GM12878 (cell line): ENCODE data around the gene APLP2. TPM values are rescaled to one million over a fixed set of nuclear protein-coding genes. Genes with fewer than 3 reads are reported as not detected.

ENCODE experiments used
- ATAC-seq: fragments of 200-7000 bp; cut with Tn5 transposase; 3 replicates; pipeline ENCODE4 v1.9.1; 2020; ENCODE audit warnings: mild to moderate bottlenecking, moderate library complexity
- BruUV-seq: library from RNA; stranded (reverse); fragments of 400-500 nt; replicated peaks from 2 replicates; lab custom pipeline; 2021; lab: Mats Ljungman, UMichigan
- CTCF ChIA-PET: fragments of 300-600 bp; sonication (Branson Sonifier 250); formaldehyde crosslinking; extraction: SDS; loops from one replicate; lab custom pipeline; 2021; ENCODE audit warnings: inconsistent platforms; lab: Yijun Ruan, JAX
- POLR2A ChIA-PET: fragments of 350-600 bp; formaldehyde crosslinking; extraction: SDS; loops from one replicate; lab custom pipeline; 2021; ENCODE audit warnings: inconsistent platforms; lab: Charles Lee
- RAD21 ChIA-PET: fragments of 300-600 bp; sonication (Branson Sonifier 250); formaldehyde crosslinking; loops from one replicate; lab custom pipeline; 2023; ENCODE audit warnings: antibody characterized with exemption; ENCODE audit not compliant: unreplicated experiment; lab: Charles Lee
- SMC1A ChIA-PET: fragments of 300-600 bp; sonication (Branson Sonifier 250); formaldehyde crosslinking; loops from one replicate; lab custom pipeline; 2023; ENCODE audit not compliant: unreplicated experiment, uncharacterized antibody; lab: Charles Lee
- DNase-seq: peaks from one replicate; pipeline ENCODE4 v3.0.0-alpha.2; 2011; ENCODE audit warnings: low read depth, low spot score
- FAIRE-seq: peaks from 3 replicates; lab custom pipeline; 2011; peaks lifted over from hg19 to GRCh38; lab: Jason Lieb, UNC
- H2AFZ ChIP-seq: 2 replicates; pipeline ENCODE4 v1.6.0; 2011; ENCODE audit warnings: low read depth, low read length, control low read depth; ENCODE audit not compliant: control insufficient read depth
- H3K27ac ChIP-seq: 2 replicates; pipeline ENCODE4 v1.5.1; 2011; ENCODE audit warnings: control low read depth; ENCODE audit not compliant: control insufficient read depth, insufficient read depth
- H3K27me3 ChIP-seq, 2 experiments: replicated peaks in 1 of 2; 2 replicates each; pipeline versions ENCODE4 v1.6.0 to v1.6.1; 2011; ENCODE audit warnings: low read length in 1 of 2; ENCODE audit not compliant: control insufficient read depth in 2 of 2, insufficient read depth in 2 of 2
- H3K36me3 ChIP-seq, 2 experiments: 2 replicates each; pipeline ENCODE4 v1.5.1; 2011; ENCODE audit warnings: low read length in 1 of 2; ENCODE audit not compliant: control insufficient read depth in 2 of 2, insufficient read depth in 2 of 2
- H3K4me1 ChIP-seq: 2 replicates; pipeline ENCODE4 v1.6.1; 2011; ENCODE audit warnings: mild to moderate bottlenecking, low read length, moderate library complexity, mixed read lengths; ENCODE audit not compliant: control insufficient read depth, insufficient read depth
- H3K4me2 ChIP-seq: 2 replicates; pipeline ENCODE4 v1.6.0; 2011; ENCODE audit warnings: control low read depth; ENCODE audit not compliant: control insufficient read depth, insufficient read depth
- H3K4me3 ChIP-seq: fragments of 200-600 bp; sonication (generic); 2 replicates; pipeline ENCODE4 v1.5.1; 2016
- H3K79me2 ChIP-seq: 2 replicates; pipeline ENCODE4 v1.6.0; 2011; ENCODE audit warnings: low read length; ENCODE audit not compliant: control insufficient read depth, insufficient read depth
- H3K9ac ChIP-seq: 2 replicates; pipeline ENCODE4 v1.8.0; 2011; ENCODE audit warnings: low read length, control low read depth, mixed read lengths; ENCODE audit not compliant: control insufficient read depth, insufficient read depth
- H3K9me3 ChIP-seq: replicated peaks from 3 replicates; pipeline ENCODE4 v1.5.1; 2011; ENCODE audit warnings: mild to moderate bottlenecking, low read length; ENCODE audit not compliant: control insufficient read depth, insufficient read depth
- H4K20me1 ChIP-seq: 2 replicates; pipeline ENCODE4 v1.6.0; 2011; ENCODE audit not compliant: control insufficient read depth, insufficient read depth
- ASH2L ChIP-seq: fragments of 300-600, 200-600 bp; sonication (generic); IDR thresholded peaks from 2 replicates; pipeline ENCODE4 v1.6.1; 2017; ENCODE audit warnings: low read depth, mild to moderate bottlenecking, borderline replicate concordance
- CBX5 ChIP-seq: sonication (generic); IDR thresholded peaks from 2 replicates; pipeline ENCODE4 v1.6.1; 2016; ENCODE audit warnings: low read depth, moderate library complexity, mild to moderate bottlenecking, inconsistent platforms
- CHD2 ChIP-seq: IDR thresholded peaks from 2 replicates; pipeline ENCODE4 v1.6.1; 2011; ENCODE audit warnings: low read depth, low read length, improper control_type of control experiment, borderline replicate concordance
- DPF2 ChIP-seq: fragments of 450-650 bp; IDR thresholded peaks from 2 replicates; pipeline ENCODE4 v1.6.1; 2017; ENCODE audit warnings: mild to moderate bottlenecking
- EED ChIP-seq: sonication (generic); IDR thresholded peaks from 2 replicates; pipeline ENCODE4 v1.6.1; 2016; ENCODE audit warnings: antibody characterized with exemption, low read depth
- MXI1 ChIP-seq: fragments of 150-350 bp; IDR thresholded peaks from 2 replicates; pipeline ENCODE4 v1.6.1; 2011; ENCODE audit warnings: low read depth, mild to moderate bottlenecking, inconsistent platforms, low read length, improper control_type of control experiment
- NBN ChIP-seq: fragments of 450-650 bp; IDR thresholded peaks from 2 replicates; pipeline ENCODE4 v1.6.1; 2016
- POU2F2 ChIP-seq: IDR thresholded peaks from 3 replicates; pipeline ENCODE4 v1.6.1; 2011; ENCODE audit warnings: low read depth, mild to moderate bottlenecking, low read length, borderline replicate concordance
- RUNX3 ChIP-seq: IDR thresholded peaks from 2 replicates; pipeline ENCODE4 v1.6.1; 2012; ENCODE audit warnings: low read length, inconsistent platforms
- SRF ChIP-seq, 2 experiments: IDR thresholded peaks; 2 replicates each; pipeline ENCODE4 v1.6.1; 2011; ENCODE audit warnings: low read depth in 2 of 2, low read length in 2 of 2, mild to moderate bottlenecking in 1 of 2, moderate library complexity in 1 of 2
- ZNF207 ChIP-seq: fragments of 450-650 bp; IDR thresholded peaks from 2 replicates; pipeline ENCODE4 v1.6.1; 2014; ENCODE audit warnings: antibody characterized with exemption, mild to moderate bottlenecking, borderline replicate concordance
- WGBS: methylation state at CpG from one replicate; pipeline ENCODE4 v1.1.6; 2016; ENCODE audit warnings: low lambda C conversion rate; ENCODE audit not compliant: insufficient replicate concordance, insufficient coverage; ENCODE audit errors: missing lambda C conversion rate; 5-methylcytosine and 5-hydroxymethylcytosine counted together
- in situ Hi-C: fragments of 300-500 bp; cut with MboI; formaldehyde crosslinking; loops from 9 replicates; pipeline ENCODE4 v1.14.3; 2018; ENCODE audit warnings: mixed read lengths
- intact Hi-C: fragments of 100-400 bp; cut with micrococcal nuclease; formaldehyde crosslinking; loops from one replicate; pipeline ENCODE4 v1.14.2; 2022; ENCODE audit not compliant: unreplicated experiment
- polyA plus RNA-seq, 11 experiments: library from polyadenylated mRNA; depleted of rRNA in 4 of 11; unstranded in 6 of 11; stranded (reverse) in 5 of 11; fragments of >200 nt; fragmentation: Nextera tagmentation in 4 of 11; fragmentation: Illumina TruSeq in 1 of 11; extraction: Ambion mirVana in 4 of 11; extraction: Trizol in 1 of 11; gene quantifications; 1 replicate in 1 of 11; 2 replicates in 10 of 11; pipeline versions ENCODE4 v1.2.1 to v1.2.3, GENCODE V29; 2011 to 2016; ENCODE audit warnings: inconsistent platforms in 2 of 11, missing spikeins in 2 of 11, low read depth in 1 of 11
- total RNA-seq, 4 experiments: library from RNA; depleted of rRNA in 3 of 4; stranded (reverse); fragments of >200 nt in 3 of 4; fragmentation: Illumina TruSeq in 1 of 4; extraction: Trizol in 1 of 4; gene quantifications; 2 replicates each; pipeline versions ENCODE4 v1.2.1 to v1.2.3, GENCODE V29; 2013 to 2021
- TF ChIP-seq, protein P1 (sequence below): fragments of 450-650 bp; IDR thresholded peaks from 2 replicates; pipeline ENCODE4 v1.6.1; 2016; ENCODE audit warnings: mild to moderate bottlenecking

Gene APLP2
- total and polyA plus RNA-seq, 10 of the 15 experiments (the other 5 are each of a cell fraction or from before 2014, with no cell fraction given), result 2.3 to 38.8 (median 21.3) TPM

DNA sequence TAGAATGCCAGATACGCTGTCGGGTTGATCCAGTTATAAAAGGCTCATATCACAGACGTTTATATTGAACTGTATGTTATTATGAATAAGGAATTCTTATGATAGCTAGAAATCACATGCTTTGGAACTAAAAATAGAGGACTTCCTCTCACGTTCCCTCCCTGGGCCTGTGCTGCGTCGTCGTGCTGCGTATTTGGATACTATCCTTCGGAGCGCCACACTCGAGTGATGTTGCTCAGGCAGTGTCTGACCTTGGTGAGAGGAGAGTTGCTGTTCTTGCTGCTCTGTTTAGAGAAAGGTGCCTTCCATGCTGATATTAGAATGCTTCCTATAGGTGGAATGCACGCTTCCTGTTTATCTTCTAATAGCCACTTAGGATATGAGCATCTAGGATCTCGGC lies 69.7 kb downstream of the APLP2 start:
- Histone ChIP-seq H4K20me1 (no peaks in the 10 kb centered on the region; the same call in 1 of the 2 replicates), H3K4me3 (no peak overlapping the region), H3K4me2 (no peak overlapping the region), H2AFZ (no peak overlapping the region), H3K36me3 (no peaks in the 10 kb centered on the region), H3K27me3 (no peaks in the 10 kb centered on the region), H3K4me1 (no peaks in the 10 kb centered on the region), H3K79me2 (no peaks in the 10 kb centered on the region), H3K9ac (no peak overlapping the region), H3K27ac (no peak overlapping the region), H3K9me3 (no peaks in the 10 kb centered on the region)
- POLR2A ChIA-PET, result no interaction called here
- CTCF ChIA-PET, result interaction anchor here (0.6 kb wide), 1 partner anchor 1183 kb away, joined by 3 read pairs; no protein-coding TSS in a partner anchor
- ATAC-seq, result no peak
- TF ChIP-seq POU2F2 (no peak), ASH2L (no peak), ZNF207 (no peak), DPF2 (no peak), CBX5 (no peak), RUNX3 (no peak), CHD2 (no peak), MXI1 (no peak), SRF (IDR thresholded peaks at IDR 0.05; ENCODE audit: low read depth in 2 of 2, low read length in 2 of 2) (no peak), NBN (no peak), EED (no peak)
- TF ChIP-seq, protein P1, sequence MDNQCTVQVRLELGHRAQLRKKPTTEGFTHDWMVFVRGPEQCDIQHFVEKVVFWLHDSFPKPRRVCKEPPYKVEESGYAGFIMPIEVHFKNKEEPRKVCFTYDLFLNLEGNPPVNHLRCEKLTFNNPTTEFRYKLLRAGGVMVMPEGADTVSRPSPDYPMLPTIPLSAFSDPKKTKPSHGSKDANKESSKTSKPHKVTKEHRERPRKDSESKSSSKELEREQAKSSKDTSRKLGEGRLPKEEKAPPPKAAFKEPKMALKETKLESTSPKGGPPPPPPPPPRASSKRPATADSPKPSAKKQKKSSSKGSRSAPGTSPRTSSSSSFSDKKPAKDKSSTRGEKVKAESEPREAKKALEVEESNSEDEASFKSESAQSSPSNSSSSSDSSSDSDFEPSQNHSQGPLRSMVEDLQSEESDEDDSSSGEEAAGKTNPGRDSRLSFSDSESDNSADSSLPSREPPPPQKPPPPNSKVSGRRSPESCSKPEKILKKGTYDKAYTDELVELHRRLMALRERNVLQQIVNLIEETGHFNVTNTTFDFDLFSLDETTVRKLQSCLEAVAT, result no peak
- no peak for DNase-seq
- BruUV-seq, result no TSS peak
- SMC1A ChIA-PET, result interaction anchor here (0.9 to 1.3 kb wide), 4 partner anchors 10 to 46 kb away, joined by 3 to 4 read pairs (median 3); no protein-coding TSS in a partner anchor
- 67% methylated on average over 13 of the region's 13 CpGs for WGBS
- RAD21 ChIA-PET, result no interaction called here
- in situ Hi-C loops, result no loop called here
- FAIRE-seq, result no peak
- intact Hi-C loops, result no loop called here
